K562 (cell line): Measurements from ENCODE around the gene PEDS1. TPM values are rescaled to one million over a fixed set of nuclear protein-coding genes. Genes with fewer than 3 reads are reported as not detected.

ENCODE experiments used
- CBFA2T2 ChIP-seq: fragments of 450-650 bp; conservative IDR thresholded peaks from 2 replicates; pipeline ENCODE4 v1.6.1; 2017; ENCODE audit warnings: mild to moderate bottlenecking
- DIDO1 ChIP-seq: fragments of 450-650 bp; IDR thresholded peaks from 2 replicates; pipeline ENCODE4 v1.6.1; 2016; ENCODE audit warnings: low read depth, missing biosample characterization, missing genetic modification characterization
- DPF2 ChIP-seq: fragments of 450-650 bp; IDR thresholded peaks from 2 replicates; pipeline ENCODE4 v1.6.1; 2016
- FOXK2 ChIP-seq, 2 experiments: fragments of 450-650 bp; IDR thresholded peaks in 1 of 2; conservative IDR thresholded peaks in 1 of 2; 2 replicates each; pipeline ENCODE4 v1.6.1; 2016; ENCODE audit warnings: low read depth in 2 of 2, mild to moderate bottlenecking in 1 of 2
- FUS ChIP-seq: fragments of 200-400 bp; formaldehyde crosslinking; optimal IDR thresholded peaks from 2 replicates; pipeline ENCODE3; 2017; ENCODE audit warnings: low read depth, low read length
- GATAD2B ChIP-seq: fragments of 450-650 bp; IDR thresholded peaks from 2 replicates; pipeline ENCODE4 v1.6.1; 2017; ENCODE audit warnings: mild to moderate bottlenecking, borderline replicate concordance
- MTA1 ChIP-seq: fragments of 450-650 bp; IDR thresholded peaks from 2 replicates; pipeline ENCODE4 v1.6.1; 2017; ENCODE audit warnings: borderline replicate concordance
- NCOA4 ChIP-seq: fragments of 450-650 bp; IDR thresholded peaks from 2 replicates; pipeline ENCODE4 v1.6.1; 2018; ENCODE audit warnings: mild to moderate bottlenecking; ENCODE audit not compliant: partially characterized antibody
- SIN3A ChIP-seq, 2 experiments: fragments of 150-350 bp in 1 of 2; IDR thresholded peaks; 2 replicates each; pipeline ENCODE4 v1.6.1; 2011 to 2016; ENCODE audit warnings: borderline replicate concordance in 2 of 2, low read depth in 2 of 2, low read length in 2 of 2, mild to moderate bottlenecking in 2 of 2, moderate library complexity in 2 of 2; ENCODE audit not compliant: control insufficient read depth in 1 of 2
- SMAD4 ChIP-seq: fragments of 250-450 bp; sonication (Bioruptor Pico); conservative IDR thresholded peaks from 2 replicates; pipeline ENCODE4 v1.8.0; 2021; ENCODE audit warnings: inconsistent platforms, mild to moderate bottlenecking, moderate library complexity
- SP1 ChIP-seq: sonication (generic); formaldehyde crosslinking; IDR thresholded peaks from 2 replicates; pipeline ENCODE4 v1.8.1; 2022; ENCODE audit warnings: mild to moderate bottlenecking, missing genetic modification reagents
- TAF15 ChIP-seq: fragments of 200-400 bp; formaldehyde crosslinking; IDR thresholded peaks from 2 replicates; pipeline ENCODE4 v1.6.1; 2017; ENCODE audit warnings: mild to moderate bottlenecking, low read depth, low read length, moderate library complexity
- TCF7 ChIP-seq: sonication (generic); IDR thresholded peaks from 2 replicates; pipeline ENCODE4 v1.6.1; 2016; ENCODE audit warnings: antibody characterized with exemption, borderline replicate concordance
- ZKSCAN8 ChIP-seq: fragments of 200-800 bp; sonication (Bioruptor generic); IDR thresholded peaks from 2 replicates; pipeline ENCODE4 v1.6.1; 2016; ENCODE audit warnings: missing genetic modification characterization, missing compliant biosample characterization
- ZNF124 ChIP-seq: sonication (generic); formaldehyde crosslinking; IDR thresholded peaks from 2 replicates; pipeline ENCODE4 v1.8.1; 2022; ENCODE audit warnings: missing genetic modification reagents
- ZNF445 ChIP-seq: fragments of 250-450 bp; sonication (Bioruptor Pico); IDR thresholded peaks from 2 replicates; pipeline ENCODE4 v1.4.0; 2020; ENCODE audit warnings: low read depth, mild to moderate bottlenecking, moderate library complexity
- polyA plus RNA-seq, 8 experiments: library from polyadenylated mRNA; depleted of rRNA in 4 of 8; stranded (reverse) in 5 of 8; unstranded in 3 of 8; fragments of >200 nt; fragmentation: Nextera tagmentation in 2 of 8; fragmentation: Illumina TruSeq in 1 of 8; extraction: Ambion mirVana in 2 of 8; extraction: Trizol in 1 of 8; gene quantifications; 2 replicates each; pipeline versions ENCODE4 v1.2.1 to v1.2.3, GENCODE V29; 2011 to 2014; ENCODE audit warnings: inconsistent platforms in 1 of 8, missing spikeins in 1 of 8
- total RNA-seq, 7 experiments: library from RNA; depleted of rRNA in 6 of 7; stranded (reverse); fragments of >200 nt in 6 of 7; fragmentation: Illumina TruSeq in 2 of 7; extraction: Trizol in 2 of 7; gene quantifications; 2 replicates each; pipeline versions ENCODE4 v1.2.1 to v1.2.3, GENCODE V29; 2011 to 2021; ENCODE audit warnings: low replicate concordance in 1 of 7
- TF ChIP-seq, protein P1 (sequence below): fragments of 250-450 bp; sonication (Bioruptor Pico); IDR thresholded peaks from 2 replicates; pipeline ENCODE4 v1.8.0; 2022; ENCODE audit warnings: inconsistent platforms
- TF ChIP-seq, protein P2 (sequence below): fragments of 450-650 bp; IDR thresholded peaks from 2 replicates; pipeline ENCODE4 v1.6.1; 2016; ENCODE audit warnings: missing biosample characterization, missing genetic modification characterization
- TF ChIP-seq, protein P3 (sequence below): fragments of 450-650 bp; formaldehyde crosslinking; IDR thresholded peaks from 2 replicates; pipeline ENCODE4 v1.4.0; 2022; ENCODE audit warnings: missing genetic modification characterization

PEDS1 gene
- total and polyA plus RNA-seq, 9 of the 15 experiments (the other 6 are each of a cell fraction or from before 2014, with no cell fraction given) = 2.9 to 38.5 (median 24.2) TPM

DNA sequence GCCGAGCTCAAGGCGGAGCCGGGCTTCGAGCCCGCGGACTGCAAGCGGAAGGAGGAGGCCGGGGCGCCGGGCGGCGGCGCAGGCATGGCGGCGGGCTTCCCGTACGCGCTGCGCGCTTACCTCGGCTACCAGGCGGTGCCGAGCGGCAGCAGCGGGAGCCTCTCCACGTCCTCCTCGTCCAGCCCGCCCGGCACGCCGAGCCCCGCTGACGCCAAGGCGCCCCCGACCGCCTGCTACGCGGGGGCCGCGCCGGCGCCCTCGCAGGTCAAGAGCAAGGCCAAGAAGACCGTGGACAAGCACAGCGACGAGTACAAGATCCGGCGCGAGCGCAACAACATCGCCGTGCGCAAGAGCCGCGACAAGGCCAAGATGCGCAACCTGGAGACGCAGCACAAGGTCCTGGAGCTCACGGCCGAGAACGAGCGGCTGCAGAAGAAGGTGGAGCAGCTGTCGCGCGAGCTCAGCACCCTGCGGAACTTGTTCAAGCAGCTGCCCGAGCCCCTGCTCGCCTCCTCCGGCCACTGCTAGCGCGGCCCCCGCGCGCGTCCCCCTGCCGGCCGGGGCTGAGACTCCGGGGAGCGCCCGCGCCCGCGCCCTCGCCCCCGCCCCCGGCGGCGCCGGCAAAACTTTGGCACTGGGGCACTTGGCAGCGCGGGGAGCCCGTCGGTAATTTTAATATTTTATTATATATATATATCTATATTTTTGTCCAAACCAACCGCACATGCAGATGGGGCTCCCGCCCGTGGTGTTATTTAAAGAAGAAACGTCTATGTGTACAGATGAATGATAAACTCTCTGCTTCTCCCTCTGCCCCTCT is 38.2 kb upstream of the PEDS1 start (continued):
- TF ChIP-seq, protein P1, sequence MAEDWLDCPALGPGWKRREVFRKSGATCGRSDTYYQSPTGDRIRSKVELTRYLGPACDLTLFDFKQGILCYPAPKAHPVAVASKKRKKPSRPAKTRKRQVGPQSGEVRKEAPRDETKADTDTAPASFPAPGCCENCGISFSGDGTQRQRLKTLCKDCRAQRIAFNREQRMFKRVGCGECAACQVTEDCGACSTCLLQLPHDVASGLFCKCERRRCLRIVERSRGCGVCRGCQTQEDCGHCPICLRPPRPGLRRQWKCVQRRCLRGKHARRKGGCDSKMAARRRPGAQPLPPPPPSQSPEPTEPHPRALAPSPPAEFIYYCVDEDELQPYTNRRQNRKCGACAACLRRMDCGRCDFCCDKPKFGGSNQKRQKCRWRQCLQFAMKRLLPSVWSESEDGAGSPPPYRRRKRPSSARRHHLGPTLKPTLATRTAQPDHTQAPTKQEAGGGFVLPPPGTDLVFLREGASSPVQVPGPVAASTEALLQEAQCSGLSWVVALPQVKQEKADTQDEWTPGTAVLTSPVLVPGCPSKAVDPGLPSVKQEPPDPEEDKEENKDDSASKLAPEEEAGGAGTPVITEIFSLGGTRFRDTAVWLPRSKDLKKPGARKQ (CRISPR knock-in tag) = no peak
- TF ChIP-seq SMAD4 (CRISPR knock-in tag) (no peak; the same call in none of the 2 replicates), DIDO1 (tag) (no peak), SIN3A (IDR thresholded peaks at IDR 0.05; ENCODE audit: borderline replicate concordance in 2 of 2, control insufficient read depth in 1 of 2, low read depth in 2 of 2, low read length in 2 of 2) (0 out of 4 replicates have a peak, but pooled peaks of 1 of the 2 experiments have one; percentile 18), GATAD2B (peak; percentile 20; the same call in 1 of the 2 replicates), TAF15 (no peak), CBFA2T2 (no peak), FOXK2 (conservative IDR thresholded peaks at IDR 0.05 in 1 of 2, IDR thresholded peaks at IDR 0.05 in 1 of 2; ENCODE audit: low read depth in 2 of 2) (no peak), TCF7 (no peak), ZKSCAN8 (no peak), MTA1 (no peak), DPF2 (no peak), ZNF445 (no peak), NCOA4 (no peak), SP1 (CRISPR knock-in tag) (peak; percentile 53; the same call in 1 of the 2 replicates), FUS (no peak), ZNF124 (CRISPR knock-in tag) (no peak; the same call in 1 of the 2 replicates)
- TF ChIP-seq, protein P2, sequence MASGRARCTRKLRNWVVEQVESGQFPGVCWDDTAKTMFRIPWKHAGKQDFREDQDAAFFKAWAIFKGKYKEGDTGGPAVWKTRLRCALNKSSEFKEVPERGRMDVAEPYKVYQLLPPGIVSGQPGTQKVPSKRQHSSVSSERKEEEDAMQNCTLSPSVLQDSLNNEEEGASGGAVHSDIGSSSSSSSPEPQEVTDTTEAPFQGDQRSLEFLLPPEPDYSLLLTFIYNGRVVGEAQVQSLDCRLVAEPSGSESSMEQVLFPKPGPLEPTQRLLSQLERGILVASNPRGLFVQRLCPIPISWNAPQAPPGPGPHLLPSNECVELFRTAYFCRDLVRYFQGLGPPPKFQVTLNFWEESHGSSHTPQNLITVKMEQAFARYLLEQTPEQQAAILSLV = no peak
- TF ChIP-seq, protein P3, sequence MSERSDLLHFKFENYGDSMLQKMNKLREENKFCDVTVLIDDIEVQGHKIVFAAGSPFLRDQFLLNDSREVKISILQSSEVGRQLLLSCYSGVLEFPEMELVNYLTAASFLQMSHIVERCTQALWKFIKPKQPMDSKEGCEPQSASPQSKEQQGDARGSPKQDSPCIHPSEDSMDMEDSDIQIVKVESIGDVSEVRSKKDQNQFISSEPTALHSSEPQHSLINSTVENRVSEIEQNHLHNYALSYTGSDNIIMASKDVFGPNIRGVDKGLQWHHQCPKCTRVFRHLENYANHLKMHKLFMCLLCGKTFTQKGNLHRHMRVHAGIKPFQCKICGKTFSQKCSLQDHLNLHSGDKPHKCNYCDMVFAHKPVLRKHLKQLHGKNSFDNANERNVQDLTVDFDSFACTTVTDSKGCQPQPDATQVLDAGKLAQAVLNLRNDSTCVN = no peak
